K562 (cell line): ENCODE data around the gene CMTR1. TPM values are rescaled to one million over a fixed set of nuclear protein-coding genes. Genes with fewer than 3 reads are reported as not detected.

Experiments
- CREB1 ChIP-seq, 2 experiments: sonication (generic) in 1 of 2; formaldehyde crosslinking in 1 of 2; IDR thresholded peaks; 2 replicates each; pipeline versions ENCODE4 v1.6.1 to v1.8.0; 2012 to 2022; ENCODE audit warnings: inconsistent platforms in 1 of 2, mild to moderate bottlenecking in 1 of 2, missing genetic modification reagents in 1 of 2, moderate library complexity in 1 of 2
- DNMT1 ChIP-seq: fragments of 450-650 bp; IDR thresholded peaks from 2 replicates; pipeline ENCODE4 v1.6.1; 2016; ENCODE audit warnings: antibody characterized with exemption, mild to moderate bottlenecking
- EHMT2 ChIP-seq: fragments of 450-650 bp; IDR thresholded peaks from 2 replicates; pipeline ENCODE4 v1.6.1; 2018; ENCODE audit warnings: antibody characterized with exemption
- ESRRB ChIP-seq: fragments of 250-450 bp; sonication (Bioruptor Pico); IDR thresholded peaks from 2 replicates; pipeline ENCODE4 v1.5.0; 2020; ENCODE audit warnings: mild to moderate bottlenecking, moderate library complexity, borderline replicate concordance
- FOXA1 ChIP-seq: fragments of 450-650 bp; IDR thresholded peaks from 2 replicates; pipeline ENCODE4 v1.6.1; 2016; ENCODE audit warnings: mild to moderate bottlenecking, borderline replicate concordance
- GABPB1 ChIP-seq: sonication (generic); formaldehyde crosslinking; IDR thresholded peaks from 2 replicates; pipeline ENCODE4 v1.8.0; 2022; ENCODE audit warnings: mild to moderate bottlenecking, missing genetic modification reagents
- HDAC1 ChIP-seq, 2 experiments: fragments of 450-650 bp; IDR thresholded peaks; 2 replicates each; pipeline ENCODE4 v1.6.1; 2016 to 2017; ENCODE audit warnings: inconsistent platforms in 1 of 2, mild to moderate bottlenecking in 1 of 2, moderate library complexity in 1 of 2
- MECOM ChIP-seq: fragments of 250-450 bp; sonication (Bioruptor Pico); IDR thresholded peaks from 2 replicates; pipeline ENCODE4 v1.8.0; 2022; ENCODE audit warnings: inconsistent platforms
- MGA ChIP-seq: fragments of 450-650 bp; IDR thresholded peaks from 2 replicates; pipeline ENCODE4 v1.6.1; 2016; ENCODE audit warnings: mild to moderate bottlenecking, moderate library complexity
- PML ChIP-seq: IDR thresholded peaks from 2 replicates; pipeline ENCODE4 v1.6.1; 2012; ENCODE audit warnings: low read length, inconsistent platforms
- SIX5 ChIP-seq, 2 experiments: IDR thresholded peaks; 2 replicates each; pipeline ENCODE4 v1.6.1; 2011; ENCODE audit warnings: low read length in 2 of 2, borderline replicate concordance in 1 of 2, low read depth in 1 of 2, mild to moderate bottlenecking in 1 of 2, moderate library complexity in 1 of 2; ENCODE audit not compliant: insufficient read depth in 1 of 2
- SRSF7 ChIP-seq: fragments of 200-400 bp; formaldehyde crosslinking; optimal IDR thresholded peaks from 2 replicates; pipeline ENCODE3; 2017; ENCODE audit warnings: mild to moderate bottlenecking, low read depth, low read length
- TAF1 ChIP-seq: IDR thresholded peaks from 2 replicates; pipeline ENCODE4 v1.6.1; 2011; ENCODE audit warnings: mild to moderate bottlenecking, low read length, moderate library complexity; ENCODE audit not compliant: insufficient read depth, control insufficient read depth, severe bottlenecking; ENCODE audit errors: extremely low read depth
- TEAD1 ChIP-seq, 2 experiments: fragments of 450-650 bp in 1 of 2; sonication (generic) in 1 of 2; formaldehyde crosslinking; IDR thresholded peaks; 2 replicates each; pipeline versions ENCODE4 v1.4.0 to v1.8.0; 2020 to 2022; ENCODE audit warnings: mild to moderate bottlenecking in 2 of 2, missing genetic modification reagents in 1 of 2
- U2AF1 ChIP-seq: fragments of 200-400 bp; formaldehyde crosslinking; optimal IDR thresholded peaks from 2 replicates; pipeline ENCODE3; 2017; ENCODE audit warnings: mild to moderate bottlenecking, low read depth, low read length, moderate library complexity
- ZBTB17 ChIP-seq: fragments of 450-650 bp; formaldehyde crosslinking; IDR thresholded peaks from 2 replicates; pipeline ENCODE4 v1.4.0; 2020; ENCODE audit warnings: mild to moderate bottlenecking
- ZNF511 ChIP-seq: sonication (generic); formaldehyde crosslinking; IDR thresholded peaks from 2 replicates; pipeline ENCODE4 v1.8.0; 2022; ENCODE audit warnings: mild to moderate bottlenecking, missing genetic modification reagents
- polyA plus RNA-seq, 8 experiments: library from polyadenylated mRNA; depleted of rRNA in 4 of 8; stranded (reverse) in 5 of 8; unstranded in 3 of 8; fragments of >200 nt; fragmentation: Nextera tagmentation in 2 of 8; fragmentation: Illumina TruSeq in 1 of 8; extraction: Ambion mirVana in 2 of 8; extraction: Trizol in 1 of 8; gene quantifications; 2 replicates each; pipeline versions ENCODE4 v1.2.1 to v1.2.3, GENCODE V29; 2011 to 2014; ENCODE audit warnings: inconsistent platforms in 1 of 8, missing spikeins in 1 of 8
- total RNA-seq, 7 experiments: library from RNA; depleted of rRNA in 6 of 7; stranded (reverse); fragments of >200 nt in 6 of 7; fragmentation: Illumina TruSeq in 2 of 7; extraction: Trizol in 2 of 7; gene quantifications; 2 replicates each; pipeline versions ENCODE4 v1.2.1 to v1.2.3, GENCODE V29; 2011 to 2021; ENCODE audit warnings: low replicate concordance in 1 of 7

Gene CMTR1
- total and polyA plus RNA-seq, 9 of the 15 experiments (the other 6 are each of a cell fraction or from before 2014, with no cell fraction given): 2.9 to 63.5 (median 49.5) TPM

DNA sequence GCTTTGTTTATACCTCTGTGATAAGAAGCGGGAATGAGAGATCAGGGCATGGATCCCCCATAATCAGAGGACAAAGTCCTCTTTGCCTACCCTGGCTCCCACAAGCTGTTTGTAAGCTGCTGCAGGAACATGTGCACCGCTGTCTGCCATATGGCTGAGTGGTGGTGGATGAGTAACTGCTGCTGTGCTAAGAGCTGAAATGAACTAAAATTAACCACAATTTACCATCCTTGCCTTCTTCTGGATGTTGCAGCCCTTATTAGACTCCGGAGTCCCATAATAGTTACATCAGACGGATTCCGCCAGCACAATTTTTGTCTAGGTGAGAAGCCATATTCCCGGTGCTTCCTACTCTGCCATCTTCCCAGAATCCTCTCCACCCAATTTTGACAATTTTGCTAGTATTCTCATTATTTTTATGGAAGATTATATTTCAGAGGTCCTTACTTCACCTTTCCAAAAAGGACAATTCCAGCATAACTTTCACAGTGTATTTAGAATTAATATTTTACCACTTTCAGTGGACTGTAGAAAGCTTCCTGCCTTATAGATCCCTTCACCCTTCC is 6.0 kb upstream of the CMTR1 start (continued):
- TF ChIP-seq TAF1: peak; percentile 65
- no peak for TF ChIP-seq ZNF511 (CRISPR knock-in tag)
- TF ChIP-seq EHMT2: no peak; the same call in 1 of the 2 replicates
- TF ChIP-seq HDAC1 (IDR thresholded peaks at IDR 0.05): peak in 1 of 2 experiments; percentile 51; a peak in 2 of 4 replicates
- TF ChIP-seq GABPB1 (CRISPR knock-in tag): no peak
- no peak for TF ChIP-seq DNMT1
- no peak for TF ChIP-seq PML
- peak; percentile 54; the same call in 1 of the 2 replicates for TF ChIP-seq MECOM (CRISPR knock-in tag)
- no peak for TF ChIP-seq U2AF1
- no peak for TF ChIP-seq CREB1 (IDR thresholded peaks at IDR 0.05)
- no peak for TF ChIP-seq CREB1 (CRISPR knock-in tag; IDR thresholded peaks at IDR 0.05)
- TF ChIP-seq TEAD1 (CRISPR knock-in tag; IDR thresholded peaks at IDR 0.05): no peak
- TF ChIP-seq ZBTB17 (CRISPR knock-in tag): no peak
- TF ChIP-seq MGA: peak; percentile 88
- no peak for TF ChIP-seq FOXA1
- TF ChIP-seq ESRRB (CRISPR knock-in tag): no peak
- TF ChIP-seq SRSF7: no peak
- no peak for TF ChIP-seq SIX5 (IDR thresholded peaks at IDR 0.05; ENCODE audit: borderline replicate concordance in 1 of 2, insufficient read depth in 1 of 2, low read depth in 1 of 2, low read length in 2 of 2)
